Mucosa of descending colon (tissue), 3 donors: ENCODE data around the gene NCOA6. TPM values are rescaled to one million over a fixed set of nuclear protein-coding genes. Genes with fewer than 3 reads are reported as not detected.
"Not testable (repeated sequence)": the region's sequence is repeated elsewhere in the genome, so short reads cannot be mapped to it uniquely, and the experiment has no call there.

Source experiments
- ATAC-seq: fragments of 200-7000 bp; cut with Tn5 transposase; one replicate; pipeline ENCODE4 v1.9.1; 2020; ENCODE audit warnings: mild to moderate bottlenecking, moderate library complexity
- DNase-seq, 3 donors: peaks; one replicate each; pipeline ENCODE4 v3.0.0-alpha.2; 2020
- H3K36me3 ChIP-seq: fragments of 200-600 bp; one replicate; pipeline ENCODE4 v1.8.0; 2021; ENCODE audit warnings: low read depth, mild to moderate bottlenecking
- H3K4me1 ChIP-seq: fragments of 200-600 bp; one replicate; pipeline ENCODE4 v1.8.0; 2021; ENCODE audit warnings: low read depth, mild to moderate bottlenecking
- H3K4me3 ChIP-seq: fragments of 200-600 bp; one replicate; pipeline ENCODE4 v1.8.0; 2021; ENCODE audit warnings: mild to moderate bottlenecking
- H3K9me3 ChIP-seq: fragments of 200-600 bp; one replicate; pipeline ENCODE4 v1.8.0; 2021; ENCODE audit warnings: mild to moderate bottlenecking
- intact Hi-C, 2 donors: fragments of 100-400 bp; cut with DNase I in 1 of 2; cut with micrococcal nuclease in 1 of 2; formaldehyde crosslinking; loops; one replicate each; pipeline versions ENCODE4 v1.11.0 to v1.11.1; 2022; cut with DNase I, micrococcal nuclease
- total RNA-seq, 3 donors: library from RNA; stranded (reverse); fragmentation: NEBNext Ultra II Directional in 2 of 3; extraction: Animal tissue kit (Norgen Biotek cat#: 25700) in 2 of 3; gene quantifications; one replicate each; pipeline versions ENCODE4 v1.2.1 to v1.2.4, GENCODE V29; 2021 to 2023
- TF ChIP-seq, protein P1 (sequence below): fragments of 200-600 bp; IDR thresholded peaks from one replicate; pipeline ENCODE4 v1.8.0; 2022; ENCODE audit warnings: antibody characterized with exemption, mild to moderate bottlenecking
- donor health status: DM: no; HTN: no; CAD: no; lungs with moderate emphysema.
- donor health status: DM: no; HTN: no; CAD: no.
- donor health status: DM: no; HTN: yes; CAD: no.

Gene NCOA6
- total RNA-seq, 3 donors from 2014 or later: 37.8 to 47.5 (median 44.3) TPM

DNA sequence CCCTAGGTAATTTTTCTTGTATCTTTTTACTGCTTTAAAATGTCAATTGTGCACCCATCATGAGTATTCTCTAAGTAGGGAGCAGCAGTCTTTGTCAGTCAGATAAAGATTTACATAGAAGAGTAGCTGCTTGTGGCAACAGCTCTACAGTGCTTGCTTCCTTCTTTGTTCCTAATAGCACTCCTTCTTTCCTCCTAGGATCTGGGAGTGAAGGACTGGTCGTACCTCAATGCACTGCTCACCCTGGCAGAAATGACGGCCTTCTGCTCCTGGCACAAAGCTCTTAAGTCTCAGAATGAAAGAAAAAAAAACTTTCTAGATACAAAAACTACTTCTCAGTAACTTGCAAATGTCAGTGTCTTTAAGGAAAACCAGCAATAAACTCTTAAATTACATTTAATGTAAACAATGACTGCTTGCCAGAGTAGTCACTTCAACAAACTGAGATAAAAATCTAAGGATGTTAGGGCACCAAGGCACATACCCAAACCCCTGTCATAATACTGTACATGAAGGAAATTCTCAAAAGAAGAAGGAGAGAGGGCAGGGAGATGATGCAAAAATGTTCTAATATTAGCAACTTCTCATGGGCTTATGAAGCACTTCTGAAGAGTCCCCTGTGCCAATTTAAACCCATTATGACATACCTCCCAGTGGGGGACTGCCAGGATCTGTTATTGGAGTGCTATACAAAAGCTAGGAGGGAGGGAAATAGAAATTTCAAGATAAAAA is 34.0 kb downstream of the NCOA6 start:
- no peak for ATAC-seq
- Histone ChIP-seq H3K9me3 (no peaks in the 10 kb centered on the region), H3K4me3 (no peak overlapping the region), H3K36me3 (no peaks in the 10 kb centered on the region), H3K4me1 (no peaks in the 10 kb centered on the region)
- intact Hi-C loops: no loop called here
- DNase-seq: no peak
- TF ChIP-seq, protein P1, sequence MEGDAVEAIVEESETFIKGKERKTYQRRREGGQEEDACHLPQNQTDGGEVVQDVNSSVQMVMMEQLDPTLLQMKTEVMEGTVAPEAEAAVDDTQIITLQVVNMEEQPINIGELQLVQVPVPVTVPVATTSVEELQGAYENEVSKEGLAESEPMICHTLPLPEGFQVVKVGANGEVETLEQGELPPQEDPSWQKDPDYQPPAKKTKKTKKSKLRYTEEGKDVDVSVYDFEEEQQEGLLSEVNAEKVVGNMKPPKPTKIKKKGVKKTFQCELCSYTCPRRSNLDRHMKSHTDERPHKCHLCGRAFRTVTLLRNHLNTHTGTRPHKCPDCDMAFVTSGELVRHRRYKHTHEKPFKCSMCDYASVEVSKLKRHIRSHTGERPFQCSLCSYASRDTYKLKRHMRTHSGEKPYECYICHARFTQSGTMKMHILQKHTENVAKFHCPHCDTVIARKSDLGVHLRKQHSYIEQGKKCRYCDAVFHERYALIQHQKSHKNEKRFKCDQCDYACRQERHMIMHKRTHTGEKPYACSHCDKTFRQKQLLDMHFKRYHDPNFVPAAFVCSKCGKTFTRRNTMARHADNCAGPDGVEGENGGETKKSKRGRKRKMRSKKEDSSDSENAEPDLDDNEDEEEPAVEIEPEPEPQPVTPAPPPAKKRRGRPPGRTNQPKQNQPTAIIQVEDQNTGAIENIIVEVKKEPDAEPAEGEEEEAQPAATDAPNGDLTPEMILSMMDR: no peak

DNA sequence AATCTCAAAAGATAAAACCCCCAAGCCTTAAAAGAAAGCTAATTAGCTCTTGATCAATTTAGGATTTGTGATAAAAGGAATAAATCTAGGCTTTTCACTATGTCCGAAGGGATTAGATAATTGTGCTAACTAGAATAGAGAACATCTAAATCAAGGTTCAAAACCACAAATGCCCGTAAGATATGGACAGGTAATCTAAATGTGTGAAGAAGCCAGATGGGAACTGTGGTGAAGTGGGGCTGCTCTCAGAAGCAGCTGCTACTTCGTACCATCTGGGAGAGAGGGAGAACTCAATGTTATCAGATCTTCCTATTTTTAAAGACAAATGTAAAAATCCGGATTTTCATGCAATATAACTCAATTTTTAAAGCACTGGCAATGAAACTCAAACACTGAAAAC is 44.2 kb downstream of the NCOA6 start:
- DNase-seq: no peak
- no peaks in the 10 kb centered on the region for H3K4me1 ChIP-seq
- intact Hi-C loops: no loop called here
- no peak overlapping the region for H3K4me3 ChIP-seq
- ATAC-seq: no peak
- peaks cover 4% of the 10 kb centered on the region for H3K36me3 ChIP-seq
- no peaks in the 10 kb centered on the region for H3K9me3 ChIP-seq
- TF ChIP-seq, protein P1: no peak

DNA sequence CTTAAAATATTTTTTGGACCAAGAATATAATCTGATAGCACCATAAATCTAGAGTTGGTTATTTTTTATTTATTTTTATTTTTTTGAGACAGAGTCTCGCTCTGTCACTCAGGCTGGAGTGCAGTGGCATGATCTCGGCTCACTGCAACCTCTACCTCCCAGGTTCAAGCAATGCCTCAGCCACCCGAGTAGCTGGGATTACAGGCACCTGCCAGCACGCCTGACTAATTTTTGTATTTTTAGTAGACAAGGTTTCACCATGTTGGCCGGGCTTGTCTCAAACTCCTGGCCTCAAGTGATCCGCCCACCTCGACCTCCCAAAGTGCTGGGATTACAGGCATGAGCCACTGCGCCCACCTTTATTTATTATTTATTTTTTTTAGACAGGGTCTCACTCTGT is 45.2 kb downstream of the NCOA6 start:
- DNase-seq, ATAC-seq, H3K36me3 ChIP-seq, H3K4me3 ChIP-seq, intact Hi-C loops, H3K4me1 ChIP-seq, H3K9me3 ChIP-seq: not testable (repeated sequence)

DNA sequence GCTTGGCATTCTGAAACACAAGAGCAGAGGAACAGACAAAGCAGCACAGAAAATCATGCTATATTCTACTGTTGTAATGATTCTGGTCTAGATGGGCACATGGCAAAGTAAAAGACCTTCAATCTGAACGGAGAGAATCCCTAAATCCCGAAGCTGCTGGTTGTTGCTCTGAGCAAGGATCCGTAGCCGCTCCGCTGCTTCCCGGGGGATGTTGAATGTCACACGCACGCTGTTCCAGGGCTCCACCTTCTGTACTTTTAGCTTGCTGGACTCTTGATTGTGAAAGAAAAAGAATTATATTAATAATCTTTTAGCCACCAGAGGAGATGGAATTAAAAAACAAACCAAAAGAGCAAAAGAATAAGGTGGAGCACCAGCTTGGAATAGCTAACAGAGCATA is 49.3 kb downstream of the NCOA6 start:
- Histone ChIP-seq H3K4me3 (no peak overlapping the region), H3K4me1 (no peaks in the 10 kb centered on the region), H3K9me3 (no peaks in the 10 kb centered on the region), H3K36me3 (peaks cover 4% of the 10 kb centered on the region)
- TF ChIP-seq, protein P1: no peak
- no peak for DNase-seq
- ATAC-seq: no peak
- intact Hi-C loops: no loop called here

DNA sequence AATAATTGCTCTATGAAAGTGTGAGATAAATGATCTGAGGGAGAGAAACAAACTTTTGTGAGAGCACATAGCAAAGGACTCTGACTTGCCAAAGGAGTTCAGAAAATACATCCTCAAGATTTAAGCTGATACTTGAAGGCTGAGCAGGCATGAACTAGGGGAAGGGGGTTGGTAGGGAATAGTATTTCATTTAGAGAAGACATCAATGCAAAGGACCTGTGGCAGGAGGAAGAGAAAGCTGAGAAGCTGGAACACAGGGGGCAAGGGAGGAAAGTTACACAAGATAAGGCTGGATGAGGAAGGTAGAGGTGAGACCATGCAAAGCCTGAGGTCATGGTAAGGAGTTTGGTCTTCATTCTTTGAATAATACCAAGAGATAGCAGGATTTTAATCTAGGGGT is 50.6 kb downstream of the NCOA6 start:
- intact Hi-C loops: no loop called here
- no peaks in the 10 kb centered on the region for H3K4me1 ChIP-seq
- no peaks in the 10 kb centered on the region for H3K9me3 ChIP-seq
- H3K36me3 ChIP-seq: peaks cover 4% of the 10 kb centered on the region
- TF ChIP-seq, protein P1: no peak
- ATAC-seq (no peak), DNase-seq (no peak)
- H3K4me3 ChIP-seq: no peak overlapping the region

DNA sequence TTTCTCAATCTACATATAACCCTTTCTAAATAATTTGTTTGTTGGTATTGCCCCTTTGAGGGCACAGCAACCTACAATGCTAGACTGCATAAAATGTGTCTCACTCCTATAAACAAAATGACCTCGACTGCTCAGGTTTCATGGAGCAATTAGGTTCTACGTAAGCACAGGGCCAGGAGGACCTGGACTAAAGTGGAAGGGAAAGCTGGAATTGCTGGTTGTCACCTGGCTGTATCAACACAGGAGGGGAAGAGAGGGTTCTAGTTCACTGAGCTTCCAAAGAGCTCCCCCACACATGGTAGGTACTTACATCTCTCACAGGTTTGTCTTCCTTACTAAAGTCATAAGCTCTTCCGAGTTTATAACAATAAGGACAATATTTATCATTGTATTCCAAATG is 51.0 kb downstream of the NCOA6 start:
- DNase-seq (no peak), ATAC-seq (no peak)
- Histone ChIP-seq H3K4me1 (no peaks in the 10 kb centered on the region), H3K9me3 (no peaks in the 10 kb centered on the region), H3K4me3 (no peak overlapping the region), H3K36me3 (peaks cover 3% of the 10 kb centered on the region)
- TF ChIP-seq, protein P1: no peak
- intact Hi-C loops: no loop called here
